Measurements from ENCODE around the gene NRSN2. TPM values are rescaled to one million over a fixed set of nuclear protein-coding genes. Genes with fewer than 3 reads are reported as not detected.
"Not testable (repeated sequence)": the region's sequence is repeated elsewhere in the genome, so short reads cannot be mapped to it uniquely, and the experiment has no call there.

NRSN2 gene
- total and polyA plus RNA-seq, 2 donors, result 10.8 to 47.5 TPM

GRCh38 chr20:368915-369314, 22.0 kb downstream of the NRSN2 start:
- DNase-seq (ENCODE audit: extremely low spot score), result no peak
- H3K36me3 ChIP-seq (ENCODE audit: insufficient read depth), result no peaks in the 10 kb centered on the region
- WGBS, result 96% methylated on average over 4 of the region's 4 CpGs
- no peaks in the 10 kb centered on the region for H3K4me1 ChIP-seq (ENCODE audit: insufficient read depth)
- H3K27ac ChIP-seq (ENCODE audit: low read depth), result no peak overlapping the region
- no peak overlapping the region for H3K4me3 ChIP-seq (ENCODE audit: low read depth, low read length)

DNA sequence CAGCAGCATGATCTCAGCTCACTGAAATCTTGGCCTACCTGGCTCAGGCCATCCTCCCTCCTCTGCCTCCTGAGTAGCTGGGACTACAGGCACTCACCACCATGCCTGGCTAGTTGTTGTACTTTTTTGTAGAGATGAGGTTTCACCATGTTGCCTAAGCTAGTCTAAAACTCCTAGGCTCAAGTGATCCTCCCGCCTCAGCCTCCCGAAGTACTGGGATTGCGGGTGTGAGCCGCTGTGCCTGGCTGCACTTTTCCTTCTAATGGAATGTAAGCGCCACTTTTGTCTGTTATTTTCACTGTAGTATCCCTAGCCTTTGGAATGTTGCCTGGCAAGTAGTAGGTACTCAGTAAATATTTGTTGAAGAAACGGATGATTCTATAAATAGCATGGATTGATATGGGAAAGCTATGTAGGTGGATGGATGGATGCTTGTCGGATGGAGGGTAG, 23.3 kb downstream of the NRSN2 start:
- no peak for DNase-seq (ENCODE audit: extremely low spot score)
- 78% methylated on average over 7 of the region's 7 CpGs for WGBS
- Histone ChIP-seq H3K36me3 (ENCODE audit: insufficient read depth) (no peaks in the 10 kb centered on the region), H3K27ac (ENCODE audit: low read depth) (no peak overlapping the region), H3K4me1 (ENCODE audit: insufficient read depth) (no peaks in the 10 kb centered on the region), H3K4me3 (ENCODE audit: low read depth, low read length) (no peak overlapping the region)

GRCh38 chr20:370977-371754, 24.3 kb downstream of the NRSN2 start:
- WGBS, result 79% methylated on average over 7 of the region's 7 CpGs
- Histone ChIP-seq H3K36me3 (ENCODE audit: insufficient read depth) (no peaks in the 10 kb centered on the region), H3K4me1 (ENCODE audit: insufficient read depth) (no peaks in the 10 kb centered on the region), H3K4me3 (ENCODE audit: low read depth, low read length) (no peak overlapping the region), H3K27ac (ENCODE audit: low read depth) (no peak overlapping the region)
- no peak for DNase-seq (ENCODE audit: extremely low spot score)

GRCh38 chr20:371755-372542, 25.0 kb downstream of the NRSN2 start:
- Histone ChIP-seq H3K36me3 (ENCODE audit: insufficient read depth) (no peaks in the 10 kb centered on the region), H3K4me1 (ENCODE audit: insufficient read depth) (no peaks in the 10 kb centered on the region), H3K4me3 (ENCODE audit: low read depth, low read length) (no peak overlapping the region), H3K27ac (ENCODE audit: low read depth) (peak overlapping the region; percentile 40)
- DNase-seq (ENCODE audit: extremely low spot score), result no peak
- WGBS, result 62% methylated on average over 10 of the region's 10 CpGs

GRCh38 chr20:372543-373082, 25.7 kb downstream of the NRSN2 start:
- H3K36me3 ChIP-seq (ENCODE audit: insufficient read depth); H3K4me1 ChIP-seq (ENCODE audit: insufficient read depth); H3K4me3 ChIP-seq (ENCODE audit: low read depth, low read length); DNase-seq (ENCODE audit: extremely low spot score): not testable (repeated sequence)
- peak overlapping the region; percentile 40 for H3K27ac ChIP-seq (ENCODE audit: low read depth)
- 92% methylated on average over 11 of the region's 11 CpGs for WGBS

GRCh38 chr20:373171-373890, 26.4 kb downstream of the NRSN2 start:
- no peak overlapping the region for H3K27ac ChIP-seq (ENCODE audit: low read depth)
- no peaks in the 10 kb centered on the region for H3K4me1 ChIP-seq (ENCODE audit: insufficient read depth)
- 70% methylated on average over 9 of the region's 9 CpGs for WGBS
- H3K4me3 ChIP-seq (ENCODE audit: low read depth, low read length), result no peak overlapping the region
- DNase-seq (ENCODE audit: extremely low spot score), result no peak
- no peaks in the 10 kb centered on the region for H3K36me3 ChIP-seq (ENCODE audit: insufficient read depth)

DNA sequence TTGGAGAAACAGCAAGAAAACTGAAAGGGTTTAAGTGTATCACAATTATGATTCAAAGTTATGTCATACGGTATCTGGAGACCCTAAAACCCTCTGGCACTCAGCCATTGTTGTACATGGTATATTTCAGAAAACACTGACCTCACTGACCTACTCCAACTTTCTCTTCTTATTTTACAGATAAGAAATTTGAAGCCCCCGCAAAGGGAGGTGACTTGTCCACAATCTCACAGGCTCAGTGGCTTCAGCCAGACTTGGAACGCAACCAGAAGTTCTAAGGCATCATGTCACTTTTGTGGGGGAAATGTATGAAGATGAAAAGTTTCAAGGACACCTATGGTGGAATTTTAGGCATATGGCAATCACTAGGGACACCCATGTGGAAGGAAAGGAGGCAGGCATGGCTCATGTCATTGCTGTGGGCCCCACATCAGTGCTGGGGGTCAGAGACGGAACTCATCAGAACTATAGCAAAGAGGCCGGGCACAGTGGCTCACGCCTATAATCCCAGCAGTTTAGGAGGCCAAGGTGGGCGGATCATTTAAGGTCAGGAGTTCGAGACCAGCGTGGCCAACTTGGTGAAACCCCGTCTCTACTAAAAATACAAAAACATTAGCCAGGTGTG, 28.5 kb downstream of the NRSN2 start:
- no peak overlapping the region for H3K27ac ChIP-seq (ENCODE audit: low read depth)
- 79% methylated on average over 10 of the region's 10 CpGs for WGBS
- no peak overlapping the region for H3K4me3 ChIP-seq (ENCODE audit: low read depth, low read length)
- H3K36me3 ChIP-seq (ENCODE audit: insufficient read depth), result no peaks in the 10 kb centered on the region
- no peaks in the 10 kb centered on the region for H3K4me1 ChIP-seq (ENCODE audit: insufficient read depth)
- no peak for DNase-seq (ENCODE audit: extremely low spot score)

DNA sequence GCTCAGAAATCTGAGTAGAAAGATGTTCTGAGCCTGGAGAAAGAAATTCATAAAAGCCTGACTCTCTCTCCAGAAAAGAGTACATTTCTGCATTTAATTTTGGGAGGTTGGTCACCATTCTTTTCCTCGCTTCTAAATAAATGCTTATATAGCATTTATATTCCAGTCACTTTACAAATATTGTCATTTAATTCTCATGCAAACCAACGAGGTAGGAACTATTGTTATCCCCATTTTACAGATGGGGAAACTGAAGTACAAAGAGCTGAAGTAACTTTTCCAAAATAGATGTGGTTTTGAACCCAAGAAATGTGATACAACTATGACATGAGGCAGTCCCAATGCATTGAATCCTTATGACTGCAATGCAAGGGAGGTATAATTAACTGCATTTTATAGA, 29.2 kb downstream of the NRSN2 start:
- no peak overlapping the region for H3K4me3 ChIP-seq (ENCODE audit: low read depth, low read length)
- H3K27ac ChIP-seq (ENCODE audit: low read depth), result no peak overlapping the region
- H3K4me1 ChIP-seq (ENCODE audit: insufficient read depth), result no peaks in the 10 kb centered on the region
- H3K36me3 ChIP-seq (ENCODE audit: insufficient read depth), result no peaks in the 10 kb centered on the region
- DNase-seq (ENCODE audit: extremely low spot score), result no peak
- 23% methylated on average over 2 of the region's 2 CpGs for WGBS

DNA sequence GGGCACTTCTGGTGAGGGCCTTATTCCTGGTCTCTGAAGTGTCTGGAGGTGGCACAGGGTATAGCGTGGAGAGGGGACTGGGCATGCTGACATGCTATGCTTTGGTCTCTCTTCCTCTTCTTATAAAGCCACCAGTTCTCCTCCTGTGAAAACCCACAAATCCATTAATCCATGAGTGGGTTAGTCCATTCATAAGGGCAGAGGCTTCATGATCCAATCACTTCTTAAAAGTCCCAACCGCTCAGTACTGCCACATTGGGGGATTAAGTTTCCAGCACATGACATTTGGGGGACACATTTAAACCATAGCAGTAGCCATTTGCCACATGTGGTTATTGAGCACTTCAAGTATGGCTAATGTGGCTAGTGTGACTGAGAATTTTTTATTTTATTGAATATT, 29.8 kb downstream of the NRSN2 start:
- Histone ChIP-seq H3K4me1 (ENCODE audit: insufficient read depth) (no peaks in the 10 kb centered on the region), H3K4me3 (ENCODE audit: low read depth, low read length) (no peak overlapping the region), H3K27ac (ENCODE audit: low read depth) (no peak overlapping the region), H3K36me3 (ENCODE audit: insufficient read depth) (no peaks in the 10 kb centered on the region)
- DNase-seq (ENCODE audit: extremely low spot score), result no peak
- WGBS, result 60% methylated on average over 2 of the region's 2 CpGs

DNA sequence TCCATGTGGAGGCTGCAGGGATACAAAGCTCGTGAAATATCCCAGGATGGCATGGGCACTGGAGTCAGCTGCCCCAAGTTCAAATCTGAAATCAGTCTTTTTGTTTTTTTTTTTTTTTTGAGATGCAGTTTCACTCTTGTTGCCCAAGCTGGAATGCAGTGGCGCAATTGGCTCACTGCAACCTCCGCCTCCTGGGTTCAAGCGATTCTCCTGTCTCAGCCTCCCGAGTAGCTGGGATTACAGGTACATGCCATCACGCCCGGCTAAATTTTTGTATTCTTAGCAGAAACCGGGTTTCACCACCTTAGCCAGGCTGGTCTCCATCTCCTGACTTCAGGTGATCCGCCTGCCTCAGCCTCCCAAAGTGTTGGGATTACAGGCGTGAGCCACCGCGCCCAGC, 30.7 kb downstream of the NRSN2 start:
- DNase-seq (ENCODE audit: extremely low spot score); H3K36me3 ChIP-seq (ENCODE audit: insufficient read depth); H3K4me3 ChIP-seq (ENCODE audit: low read depth, low read length); H3K27ac ChIP-seq (ENCODE audit: low read depth); H3K4me1 ChIP-seq (ENCODE audit: insufficient read depth): not testable (repeated sequence)
- 88% methylated on average over 12 of the region's 12 CpGs for WGBS

DNA sequence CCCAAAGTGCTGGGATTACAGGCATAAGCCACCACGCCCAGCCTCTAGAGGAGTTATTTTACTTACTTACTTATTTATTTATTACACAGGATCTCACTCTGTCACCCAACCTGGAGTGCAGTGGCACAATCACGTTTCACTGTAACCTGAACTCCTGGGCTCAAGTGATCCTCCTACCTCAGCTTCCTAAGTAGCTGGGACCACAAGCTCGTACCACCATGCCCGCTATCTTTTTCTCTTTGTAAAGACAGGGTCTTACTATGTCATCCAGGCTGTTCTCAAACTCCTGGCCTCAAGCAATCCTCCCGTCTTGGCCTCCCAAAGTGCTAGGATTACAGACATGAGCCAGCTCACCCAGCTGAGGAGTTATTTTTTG, 32.0 kb downstream of the NRSN2 start:
- 67% methylated on average over 5 of the region's 5 CpGs for WGBS
- H3K4me1 ChIP-seq (ENCODE audit: insufficient read depth), result no peaks in the 10 kb centered on the region
- DNase-seq (ENCODE audit: extremely low spot score), result no peak
- no peaks in the 10 kb centered on the region for H3K36me3 ChIP-seq (ENCODE audit: insufficient read depth)
- H3K4me3 ChIP-seq (ENCODE audit: low read depth, low read length), result no peak overlapping the region
- H3K27ac ChIP-seq (ENCODE audit: low read depth), result no peak overlapping the region

- no peak for DNase-seq (ENCODE audit: extremely low spot score)
- peak overlapping the region; percentile 62 for H3K27ac ChIP-seq (ENCODE audit: low read depth)
Measured at GRCh38 chr20:380763-381580, 34.1 kb downstream of the NRSN2 start.

More at GRCh38 chr20:380763-381580, 34.1 kb downstream of the NRSN2 start:
- Histone ChIP-seq H3K4me3 (ENCODE audit: low read depth, low read length) (peak overlapping the region; percentile 70), H3K4me1 (ENCODE audit: insufficient read depth) (no peaks in the 10 kb centered on the region), H3K36me3 (ENCODE audit: insufficient read depth) (no peaks in the 10 kb centered on the region)
- WGBS, result under 1% methylated on average over 93 of the region's 93 CpGs
